HG03159 (cell line): ENCODE measurements around the gene GPC5.

Source experiments
- ATAC-seq: cut with Tn5 transposase; IDR thresholded peaks from one replicate; pipeline ENCODE4 v1.9.1; 2021; ENCODE audit warnings: mild to moderate bottlenecking, moderate library complexity; ENCODE audit not compliant: unreplicated experiment

The GPC5 gene

DNA sequence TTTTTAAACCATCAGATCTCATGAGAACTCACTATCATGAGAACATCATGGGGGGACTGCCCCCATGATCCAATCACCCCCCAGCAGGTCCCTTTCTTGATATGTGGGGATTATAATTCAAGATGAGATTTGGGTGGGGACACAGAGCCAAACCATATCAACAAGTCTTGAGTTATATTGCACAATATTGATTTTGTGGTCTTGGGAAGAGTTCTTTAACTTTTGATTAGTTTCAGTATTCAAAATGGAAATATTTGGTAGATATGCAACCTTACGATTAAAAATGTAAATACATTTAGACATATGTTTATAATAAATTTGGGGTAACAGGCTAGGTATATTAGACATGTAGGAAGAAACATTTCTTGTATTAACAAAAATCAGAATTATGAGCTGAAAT, 188.2 kb downstream of the GPC5 start:
- ATAC-seq = no peak

- ATAC-seq = no peak
These were observed 190.1 kb downstream of the GPC5 start for GRCh38 chr13:91588541-91588940.

GRCh38 chr13:91592056-91593014, 193.9 kb downstream of the GPC5 start:
- no peak for ATAC-seq

GRCh38 chr13:91593456-91593855, 195.0 kb downstream of the GPC5 start:
- no peak for ATAC-seq

DNA sequence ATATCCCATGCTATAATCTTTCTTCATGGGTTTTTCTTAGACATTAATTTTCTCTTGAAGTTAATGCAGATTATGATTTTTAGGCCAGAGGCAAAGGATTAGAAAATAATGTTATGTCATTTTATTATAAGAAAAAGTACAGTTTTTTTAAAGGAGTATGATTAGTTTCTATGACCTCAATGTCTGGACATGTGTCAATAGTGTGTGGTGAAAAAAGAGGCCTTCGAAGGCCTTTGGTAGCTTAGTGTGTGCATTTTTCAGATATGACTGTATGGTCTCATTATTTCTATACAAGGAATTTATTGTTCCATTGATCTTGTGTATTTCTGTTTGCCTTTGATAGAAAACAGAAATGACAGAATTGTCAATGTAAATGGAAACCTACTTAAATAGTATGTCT, 195.6 kb downstream of the GPC5 start:
- ATAC-seq = no peak

GRCh38 chr13:91595677-91596076, 197.3 kb downstream of the GPC5 start:
- ATAC-seq = no peak

- no peak for ATAC-seq
These were observed 198.4 kb downstream of the GPC5 start for GRCh38 chr13:91596842-91597241.

GRCh38 chr13:91598655-91599054, 200.2 kb downstream of the GPC5 start:
- ATAC-seq = no peak

DNA sequence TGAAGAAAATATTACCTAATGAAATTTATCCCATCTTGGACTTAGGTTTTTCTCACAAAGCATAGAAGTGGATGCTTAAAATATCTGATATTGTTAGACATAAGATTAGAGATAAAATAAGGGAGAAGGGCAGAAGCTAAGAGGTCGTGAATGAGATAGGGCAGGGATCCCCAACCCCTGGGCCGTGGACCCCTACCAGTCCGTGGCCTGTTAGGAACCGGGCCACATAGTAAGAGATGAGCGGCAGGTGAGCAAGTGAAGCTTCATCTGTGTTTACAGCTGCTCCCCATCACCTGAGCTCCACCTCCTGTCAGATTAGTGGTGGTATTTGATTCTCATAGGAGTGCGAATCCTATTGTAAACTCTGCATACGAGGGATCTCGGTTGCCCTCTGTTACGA, 202.9 kb downstream of the GPC5 start:
- no peak for ATAC-seq

GRCh38 chr13:91601807-91602206, 203.4 kb downstream of the GPC5 start:
- ATAC-seq = no peak

- no peak for ATAC-seq
These were observed 210.9 kb downstream of the GPC5 start for GRCh38 chr13:91609353-91609752.

DNA sequence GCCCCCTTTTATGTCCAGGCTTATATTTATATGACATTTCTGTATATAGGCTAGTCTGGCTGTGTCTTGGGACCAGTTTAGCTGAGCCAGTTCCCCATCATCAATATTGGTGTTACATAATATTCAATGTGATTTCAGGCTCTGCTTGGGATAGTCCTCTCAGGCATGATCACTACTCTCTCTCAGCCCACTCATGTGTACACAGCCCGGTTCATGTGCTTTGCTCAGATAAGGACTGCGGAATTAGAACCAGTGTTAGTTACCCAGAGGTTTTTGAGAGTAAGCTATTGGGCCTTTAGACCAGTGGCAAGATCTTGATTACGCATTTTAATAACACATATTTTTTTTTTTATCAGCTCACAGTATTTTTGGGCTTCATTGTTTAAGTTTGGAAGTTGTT, 219.9 kb downstream of the GPC5 start:
- no peak for ATAC-seq

DNA sequence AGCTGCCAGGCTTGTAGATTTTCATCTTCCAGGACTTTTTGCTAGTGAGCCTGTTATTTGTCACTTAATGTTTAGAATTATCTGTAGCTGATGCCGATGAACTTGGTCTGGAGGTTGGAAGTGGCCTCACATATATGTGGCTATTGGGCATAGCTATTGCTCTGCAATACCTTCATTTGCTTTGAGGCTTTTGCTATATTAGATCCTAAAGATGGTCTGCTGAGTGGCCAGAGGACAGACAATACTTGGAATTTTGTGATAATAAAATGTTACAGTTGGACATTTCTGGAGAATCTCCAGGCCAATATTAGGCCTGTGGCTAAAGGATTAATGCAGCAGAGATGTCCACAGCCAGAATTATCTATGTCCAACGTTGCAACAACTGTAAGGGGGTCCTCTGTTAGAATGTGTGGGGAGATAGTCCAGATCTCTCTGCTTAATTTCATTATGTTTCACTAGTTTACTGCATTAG, 222.3 kb downstream of the GPC5 start:
- no peak for ATAC-seq

DNA sequence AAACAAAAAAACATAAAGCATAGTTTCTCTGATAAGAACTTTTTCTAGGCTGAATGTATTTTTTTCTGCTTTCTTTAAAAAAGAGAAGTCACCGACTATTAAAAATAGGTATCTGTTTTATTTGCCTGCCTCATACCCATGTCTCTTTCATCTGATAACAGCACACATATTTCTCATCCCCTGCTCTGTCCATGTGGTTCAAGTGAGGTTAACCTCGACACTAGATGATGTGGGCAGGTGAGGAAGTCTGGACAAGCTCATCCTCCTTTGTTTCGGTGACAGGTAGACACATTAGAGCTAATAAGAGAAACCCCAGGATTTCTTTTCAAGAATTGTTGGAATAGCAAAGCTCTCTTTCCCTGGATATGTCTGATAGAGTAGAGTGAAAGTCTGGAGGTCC, 222.7 kb downstream of the GPC5 start:
- ATAC-seq = no peak

DNA sequence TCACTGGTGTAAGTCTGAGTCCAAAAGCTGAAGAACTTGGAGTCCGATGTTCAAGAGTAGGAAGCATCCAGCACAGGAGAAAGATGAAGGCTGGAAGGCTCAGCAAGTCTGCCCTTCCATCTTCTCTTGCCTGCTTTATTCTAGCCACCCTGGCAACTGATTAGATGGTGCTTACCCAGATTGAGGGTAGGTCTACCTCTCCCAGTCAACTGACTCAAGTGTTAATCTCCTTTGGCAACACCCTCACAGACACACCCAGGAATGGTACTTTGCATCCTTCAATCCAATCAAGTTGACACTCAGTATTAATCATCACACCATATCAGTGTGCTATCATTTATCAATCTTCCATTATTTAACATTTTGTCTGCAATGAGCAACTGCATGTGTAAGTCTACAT, 223.5 kb downstream of the GPC5 start:
- no peak for ATAC-seq

- ATAC-seq = no peak
These were observed 224.5 kb downstream of the GPC5 start for GRCh38 chr13:91622778-91623550.

GRCh38 chr13:91627952-91628739, 229.7 kb downstream of the GPC5 start:
- no peak for ATAC-seq

DNA sequence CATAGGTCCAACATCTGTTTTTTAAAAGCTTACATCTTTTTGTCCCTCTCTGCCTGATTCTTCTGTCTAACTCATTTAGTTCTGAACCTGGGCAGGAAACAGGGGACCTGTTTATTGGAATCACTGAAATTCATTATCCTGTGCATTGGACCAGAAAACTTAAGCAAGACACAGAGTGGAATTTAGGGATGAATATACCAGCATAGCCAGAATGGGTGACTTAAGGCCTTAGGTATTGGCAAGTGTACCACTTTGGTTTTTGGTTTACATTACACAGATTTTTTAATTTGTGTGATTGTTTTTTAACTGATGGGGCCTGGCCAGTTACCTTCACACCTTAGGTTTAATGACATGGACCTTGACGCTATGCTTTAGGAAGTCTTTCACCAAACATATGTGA, 232.5 kb downstream of the GPC5 start:
- no peak for ATAC-seq

DNA sequence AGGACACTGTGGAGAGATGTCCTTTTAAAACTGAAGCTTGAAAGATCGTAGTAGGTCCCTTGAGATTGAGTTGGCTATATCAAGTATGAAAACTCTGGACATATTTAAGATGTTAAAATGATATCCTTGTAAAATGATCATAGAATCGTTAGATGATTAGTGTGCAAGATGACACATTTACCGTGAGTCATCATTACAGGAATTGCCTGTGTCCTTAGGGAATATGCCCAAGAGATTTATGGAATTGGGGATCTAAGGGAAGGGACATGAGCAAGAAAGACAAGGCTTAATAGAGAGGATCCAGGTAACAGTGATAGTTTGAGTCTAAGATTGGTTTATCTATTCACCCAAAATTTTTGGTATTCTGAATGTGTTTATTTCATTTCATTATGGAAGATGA, 233.7 kb downstream of the GPC5 start:
- ATAC-seq = no peak

GRCh38 chr13:91639330-91639729, 240.9 kb downstream of the GPC5 start:
- ATAC-seq = no peak

GRCh38 chr13:91643394-91643793, 245.0 kb downstream of the GPC5 start:
- no peak for ATAC-seq
